ENCODE data around the gene LYZ. TPM values are rescaled to one million over a fixed set of nuclear protein-coding genes. Genes with fewer than 3 reads are reported as not detected.

The LYZ gene
- total RNA-seq = not detected in 2 replicates

GRCh38 chr12:69348162-69348938 lies at the start of gene LYZ:
LYZ (plus strand) TSS chr12:69348381; CDS start chr12:69348409, 28 bp downstream.

GRCh38 chr12:69359531-69360347 lies 11.6 kb downstream of the LYZ start, which contains the start of gene YEATS4:
YEATS4 (plus strand) TSS chr12:69359743; CDS start chr12:69359973, 230 bp downstream.

Other genes starting within 250 kb of the LYZ start
- 26.0 and 27.3 TPM in 2 replicates for gene CPSF6, start 108.8 kb upstream of the LYZ start, total RNA-seq
- 29.1 and 43.8 TPM in 2 replicates for gene YEATS4, start 11.4 kb downstream of the LYZ start, total RNA-seq
- 9.9 and 13.9 TPM in 2 replicates for gene FRS2, start 122.0 kb downstream of the LYZ start, total RNA-seq
- gene CCT2, start 237.1 kb downstream of the LYZ start, total RNA-seq = 213 and 226 TPM in 2 replicates

Measured in mammary microvascular endothelial cell (primary cell).